ENCODE measurements around the gene FCRL5. TPM values are rescaled to one million over a fixed set of nuclear protein-coding genes. Genes with fewer than 3 reads are reported as not detected.
A peak's percentile ranks its signal among the peaks of the same experiment; 100 is the strongest.

Gene FCRL5
- total RNA-seq, 1 donor from 2014 or later, result not detected

DNA sequence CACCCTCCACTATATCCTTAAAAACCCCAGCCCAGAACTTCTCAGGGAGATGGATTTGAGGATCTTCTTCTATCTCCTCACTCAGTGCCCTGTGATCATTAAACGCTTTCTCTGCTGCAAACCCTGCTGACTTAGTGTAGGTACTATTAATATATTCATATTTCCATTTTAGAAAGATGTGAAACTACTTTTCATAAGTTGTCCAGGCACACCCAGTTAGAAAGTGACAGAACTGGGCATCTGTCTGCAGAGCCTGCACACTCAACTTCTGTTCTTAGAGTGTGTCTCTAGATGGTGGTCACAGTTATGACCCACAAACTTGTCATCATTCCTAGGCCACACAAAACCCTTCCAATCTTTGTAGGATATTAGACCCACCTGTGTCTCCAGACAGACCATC, 55.0 kb downstream of the FCRL5 start:
- H3K36me3 Mint-ChIP-seq, result no peaks in the 10 kb centered on the region
- no peak overlapping the region for H3K9ac ChIP-seq
- no peaks in the 10 kb centered on the region for H3K9me3 ChIP-seq (ENCODE audit: low read depth)
- no peaks in the 10 kb centered on the region for H3K27me3 Mint-ChIP-seq (ENCODE audit: insufficient read depth, low read depth)
- H4K20me1 ChIP-seq (ENCODE audit: low read depth), result no peaks in the 10 kb centered on the region
- no peaks in the 10 kb centered on the region for H3F3A ChIP-seq (ENCODE audit: low read depth)
- no peaks in the 10 kb centered on the region for H3K36me3 ChIP-seq
- H3K27ac Mint-ChIP-seq, result no peak overlapping the region
- H3K79me2 ChIP-seq (ENCODE audit: low read depth), result no peaks in the 10 kb centered on the region
- H2AFZ ChIP-seq (replicated peaks), result no peak overlapping the region
- no peak for DNase-seq (ENCODE audit: low spot score)
- TF ChIP-seq, protein P1, sequence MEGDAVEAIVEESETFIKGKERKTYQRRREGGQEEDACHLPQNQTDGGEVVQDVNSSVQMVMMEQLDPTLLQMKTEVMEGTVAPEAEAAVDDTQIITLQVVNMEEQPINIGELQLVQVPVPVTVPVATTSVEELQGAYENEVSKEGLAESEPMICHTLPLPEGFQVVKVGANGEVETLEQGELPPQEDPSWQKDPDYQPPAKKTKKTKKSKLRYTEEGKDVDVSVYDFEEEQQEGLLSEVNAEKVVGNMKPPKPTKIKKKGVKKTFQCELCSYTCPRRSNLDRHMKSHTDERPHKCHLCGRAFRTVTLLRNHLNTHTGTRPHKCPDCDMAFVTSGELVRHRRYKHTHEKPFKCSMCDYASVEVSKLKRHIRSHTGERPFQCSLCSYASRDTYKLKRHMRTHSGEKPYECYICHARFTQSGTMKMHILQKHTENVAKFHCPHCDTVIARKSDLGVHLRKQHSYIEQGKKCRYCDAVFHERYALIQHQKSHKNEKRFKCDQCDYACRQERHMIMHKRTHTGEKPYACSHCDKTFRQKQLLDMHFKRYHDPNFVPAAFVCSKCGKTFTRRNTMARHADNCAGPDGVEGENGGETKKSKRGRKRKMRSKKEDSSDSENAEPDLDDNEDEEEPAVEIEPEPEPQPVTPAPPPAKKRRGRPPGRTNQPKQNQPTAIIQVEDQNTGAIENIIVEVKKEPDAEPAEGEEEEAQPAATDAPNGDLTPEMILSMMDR (IDR thresholded peaks at IDR 0.05), result no peak
- TF ChIP-seq EZH2 (IDR thresholded peaks at IDR 0.05), result no peak
- no peak for TF ChIP-seq EZH2phosphoT487 (IDR thresholded peaks at IDR 0.05)
- no peaks in the 10 kb centered on the region for H3K4me1 Mint-ChIP-seq
- H3K4me3 ChIP-seq, result no peak overlapping the region
- no peaks in the 10 kb centered on the region for H3K9me3 Mint-ChIP-seq
- no peaks in the 10 kb centered on the region for H3K27me3 ChIP-seq
- no peaks in the 10 kb centered on the region for H3K4me1 ChIP-seq
- H3K27ac ChIP-seq, result no peak overlapping the region
- no peak overlapping the region for H3K4me3 Mint-ChIP-seq
- no peak overlapping the region for H3K4me2 ChIP-seq

DNA sequence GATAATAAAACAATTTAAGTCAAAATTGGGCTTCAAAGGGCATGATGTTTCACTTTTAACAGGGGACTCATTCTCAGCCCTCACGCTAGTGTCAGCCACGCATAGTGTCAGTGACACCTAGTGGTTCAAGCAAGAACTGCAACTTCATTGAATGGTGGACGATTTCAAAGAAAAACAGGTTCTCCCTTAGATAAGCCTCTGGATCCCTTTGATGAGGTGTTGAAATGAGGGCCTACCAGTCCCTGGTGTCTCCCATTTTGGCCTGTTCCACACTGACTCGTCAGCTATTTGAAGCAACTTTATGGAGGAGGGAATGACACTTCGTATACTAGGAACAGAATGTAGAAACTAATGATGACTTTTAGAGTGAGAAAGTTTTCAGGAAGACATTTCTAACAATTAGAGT, 56.2 kb downstream of the FCRL5 start:
- H3K4me2 ChIP-seq, result no peak overlapping the region
- Mint-ChIP-seq H3K4me3 (no peak overlapping the region), H3K4me1 (no peaks in the 10 kb centered on the region), H3K27me3 (ENCODE audit: insufficient read depth, low read depth) (peaks cover 2% of the 10 kb centered on the region), H3K27ac (peak overlapping the region; percentile 52), H3K9me3 (no peaks in the 10 kb centered on the region), H3K36me3 (no peaks in the 10 kb centered on the region)
- H3K9me3 ChIP-seq (ENCODE audit: low read depth), result no peaks in the 10 kb centered on the region
- DNase-seq (ENCODE audit: low spot score), result peak; percentile 67
- peak overlapping the region; percentile 43 for H2AFZ ChIP-seq (replicated peaks)
- no peak overlapping the region for H3K4me3 ChIP-seq
- H3K79me2 ChIP-seq (ENCODE audit: low read depth), result no peaks in the 10 kb centered on the region
- H3K27ac ChIP-seq, result no peak overlapping the region
- no peaks in the 10 kb centered on the region for H4K20me1 ChIP-seq (ENCODE audit: low read depth)
- no peaks in the 10 kb centered on the region for H3F3A ChIP-seq (ENCODE audit: low read depth)
- H3K4me1 ChIP-seq, result no peaks in the 10 kb centered on the region
- TF ChIP-seq, protein P1 (IDR thresholded peaks at IDR 0.05), result peak; percentile 79
- TF ChIP-seq EZH2phosphoT487 (IDR thresholded peaks at IDR 0.05) (no peak), EZH2 (IDR thresholded peaks at IDR 0.05) (no peak)
- H3K27me3 ChIP-seq, result no peaks in the 10 kb centered on the region
- no peaks in the 10 kb centered on the region for H3K36me3 ChIP-seq
- H3K9ac ChIP-seq, result no peak overlapping the region

DNA sequence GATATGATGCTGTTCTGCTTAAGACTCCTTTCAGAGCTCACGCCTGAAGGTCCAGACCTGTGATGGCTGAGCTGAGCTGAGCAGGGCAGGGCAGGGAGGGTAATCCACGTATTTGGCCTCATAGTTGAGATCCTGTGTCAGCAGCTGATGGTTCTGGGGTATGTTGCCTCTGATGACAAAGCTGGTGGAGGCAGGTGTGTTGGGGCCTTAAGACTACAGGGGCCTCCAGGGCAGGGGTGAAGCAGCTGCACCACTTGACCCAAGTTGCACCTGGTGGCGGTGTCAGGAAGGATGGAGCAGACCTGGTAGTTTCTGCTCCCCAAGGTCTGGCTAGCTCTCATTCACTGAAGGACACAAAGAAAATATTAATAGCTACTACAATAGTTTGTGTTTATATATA, 57.0 kb downstream of the FCRL5 start:
- no peak overlapping the region for H3K4me3 Mint-ChIP-seq
- Histone ChIP-seq H3K27ac (no peak overlapping the region), H3K27me3 (no peaks in the 10 kb centered on the region), H3F3A (ENCODE audit: low read depth) (no peaks in the 10 kb centered on the region), H2AFZ (replicated peaks) (no peak overlapping the region), H3K4me2 (no peak overlapping the region), H3K4me3 (no peak overlapping the region), H3K79me2 (ENCODE audit: low read depth) (no peaks in the 10 kb centered on the region), H3K9me3 (ENCODE audit: low read depth) (no peaks in the 10 kb centered on the region), H4K20me1 (ENCODE audit: low read depth) (no peaks in the 10 kb centered on the region), H3K9ac (no peak overlapping the region), H3K36me3 (no peaks in the 10 kb centered on the region), H3K4me1 (no peaks in the 10 kb centered on the region)
- no peaks in the 10 kb centered on the region for H3K9me3 Mint-ChIP-seq
- TF ChIP-seq, protein P1 (IDR thresholded peaks at IDR 0.05), result no peak
- no peak for TF ChIP-seq EZH2 (IDR thresholded peaks at IDR 0.05)
- TF ChIP-seq EZH2phosphoT487 (IDR thresholded peaks at IDR 0.05), result no peak
- no peak for DNase-seq (ENCODE audit: low spot score)
- H3K27ac Mint-ChIP-seq, result no peak overlapping the region
- H3K36me3 Mint-ChIP-seq, result no peaks in the 10 kb centered on the region
- peaks cover 2% of the 10 kb centered on the region for H3K27me3 Mint-ChIP-seq (ENCODE audit: insufficient read depth, low read depth)
- no peaks in the 10 kb centered on the region for H3K4me1 Mint-ChIP-seq
